Endothelial cell (in vitro differentiated cells): Measurements from ENCODE around the gene THSD4. TPM values are rescaled to one million over a fixed set of nuclear protein-coding genes. Genes with fewer than 3 reads are reported as not detected.

Source experiments
- DNase-seq: peaks from one replicate; pipeline ENCODE4 v3.0.0; 2021; ENCODE audit warnings: low spot score
- H3K27ac Mint-ChIP-seq: one replicate; pipeline ENCODE4 v1.8.0; 2021; ENCODE audit warnings: mixed read lengths, inconsistent platforms; ENCODE audit not compliant: unreplicated experiment
- H3K27me3 Mint-ChIP-seq: one replicate; pipeline ENCODE4 v1.8.0; 2021; ENCODE audit warnings: mild to moderate bottlenecking, moderate library complexity, mixed read lengths, inconsistent platforms; ENCODE audit not compliant: unreplicated experiment
- H3K36me3 Mint-ChIP-seq: one replicate; pipeline ENCODE4 v1.8.0; 2021; ENCODE audit warnings: mild to moderate bottlenecking, low read depth, mixed read lengths, inconsistent platforms; ENCODE audit not compliant: unreplicated experiment
- H3K4me1 Mint-ChIP-seq: one replicate; pipeline ENCODE4 v1.8.0; 2021; ENCODE audit warnings: mild to moderate bottlenecking, mixed read lengths, inconsistent platforms; ENCODE audit not compliant: unreplicated experiment
- H3K4me3 Mint-ChIP-seq: one replicate; pipeline ENCODE4 v1.8.0; 2021; ENCODE audit warnings: mild to moderate bottlenecking, mixed read lengths, inconsistent platforms; ENCODE audit not compliant: unreplicated experiment
- H3K9me3 Mint-ChIP-seq: one replicate; pipeline ENCODE4 v1.8.0; 2021; ENCODE audit warnings: mixed read lengths, inconsistent platforms; ENCODE audit not compliant: unreplicated experiment
- CTCF ChIP-seq: fragments of 200-600 bp; sonication (generic); IDR thresholded peaks from one replicate; pipeline ENCODE4 v1.5.0; 2021; ENCODE audit warnings: antibody characterized with exemption; ENCODE audit not compliant: unreplicated experiment
- total RNA-seq: library from RNA; stranded (reverse); fragmentation: NEBNext Ultra II Directional; extraction: Animal tissue kit (Norgen Biotek cat#: 25700); gene quantifications from one replicate; pipeline ENCODE4 v1.2.1, GENCODE V29; 2021; ENCODE audit not compliant: unreplicated experiment

Gene THSD4
- total RNA-seq, 1 donor from 2014 or later: 0.92 TPM

- DNase-seq: no peak
- Mint-ChIP-seq H3K27ac (no peak overlapping the region), H3K4me1 (no peaks in the 10 kb centered on the region), H3K4me3 (no peak overlapping the region), H3K27me3 (no peaks in the 10 kb centered on the region), H3K9me3 (no peaks in the 10 kb centered on the region), H3K36me3 (no peaks in the 10 kb centered on the region)
- no peak for TF ChIP-seq CTCF
Measured at GRCh38 chr15:71549697-71550096, 434.4 kb downstream of the THSD4 start.

GRCh38 chr15:71551566-71551965 is 436.3 kb downstream of the THSD4 start:
- no peak for DNase-seq
- Mint-ChIP-seq H3K9me3 (no peaks in the 10 kb centered on the region), H3K27ac (no peak overlapping the region), H3K36me3 (no peaks in the 10 kb centered on the region), H3K4me1 (no peaks in the 10 kb centered on the region), H3K27me3 (no peaks in the 10 kb centered on the region), H3K4me3 (no peak overlapping the region)
- no peak for TF ChIP-seq CTCF

- Mint-ChIP-seq H3K9me3 (no peaks in the 10 kb centered on the region), H3K36me3 (no peaks in the 10 kb centered on the region), H3K27ac (no peak overlapping the region), H3K27me3 (no peaks in the 10 kb centered on the region), H3K4me3 (no peak overlapping the region), H3K4me1 (peaks cover 4% of the 10 kb centered on the region)
- no peak for TF ChIP-seq CTCF
- DNase-seq: no peak
Measured at GRCh38 chr15:71559098-71559497, 443.8 kb downstream of the THSD4 start.

- H3K4me1 Mint-ChIP-seq: peaks cover 4% of the 10 kb centered on the region
- no peak for TF ChIP-seq CTCF
- H3K9me3 Mint-ChIP-seq: no peaks in the 10 kb centered on the region
- no peaks in the 10 kb centered on the region for H3K36me3 Mint-ChIP-seq
- no peaks in the 10 kb centered on the region for H3K27me3 Mint-ChIP-seq
- no peak for DNase-seq
- no peak overlapping the region for H3K27ac Mint-ChIP-seq
- H3K4me3 Mint-ChIP-seq: no peak overlapping the region
Measured at GRCh38 chr15:71559616-71560015, 444.3 kb downstream of the THSD4 start.

- H3K4me1 Mint-ChIP-seq: peaks cover 4% of the 10 kb centered on the region
- H3K36me3 Mint-ChIP-seq: no peaks in the 10 kb centered on the region
- no peaks in the 10 kb centered on the region for H3K9me3 Mint-ChIP-seq
- no peak overlapping the region for H3K27ac Mint-ChIP-seq
- TF ChIP-seq CTCF: no peak
- DNase-seq: no peak
- no peak overlapping the region for H3K4me3 Mint-ChIP-seq
- H3K27me3 Mint-ChIP-seq: no peaks in the 10 kb centered on the region
Measured at GRCh38 chr15:71562251-71562650, 447.0 kb downstream of the THSD4 start.
